ENCODE data around the gene CHAF1B.

- TF ChIP-seq POLR2A (IDR thresholded peaks at IDR 0.05) (no peak), CTCF (IDR thresholded peaks at IDR 0.05) (no peak)
Measured at GRCh38 chr21:36460866-36461265, 75.7 kb downstream of the CHAF1B start.
